Activated CD4-positive, alpha-beta memory T cell treated with anti-CD3 and anti-CD28 coated beads for 36 hours (primary cell): ENCODE measurements around the gene SULT1C3. TPM values are rescaled to one million over a fixed set of nuclear protein-coding genes. Genes with fewer than 3 reads are reported as not detected.

Experiments used
- CTCF ChIA-PET: fragments of 350-600 bp; sonication (Branson Sonifier 250); formaldehyde crosslinking; loops from one replicate; lab custom pipeline; 2021; ENCODE audit warnings: antibody characterized with exemption, inconsistent platforms; lab: Charles Lee
- POLR2A ChIA-PET: fragments of 350-600 bp; sonication (Branson Sonifier 250); formaldehyde crosslinking; loops from one replicate; lab custom pipeline; 2021; ENCODE audit warnings: antibody characterized with exemption; lab: Charles Lee
- DNase-seq: peaks from one replicate; pipeline ENCODE4 v3.0.0-alpha.2; 2020
- H3K27ac Mint-ChIP-seq: one replicate; pipeline ENCODE4 v1.8.0; 2021; ENCODE audit warnings: mixed read lengths
- H3K27me3 Mint-ChIP-seq: one replicate; pipeline ENCODE4 v1.8.0; 2021; ENCODE audit warnings: mixed read lengths
- H3K36me3 Mint-ChIP-seq: one replicate; pipeline ENCODE4 v1.8.0; 2021; ENCODE audit warnings: mixed read lengths
- H3K4me1 Mint-ChIP-seq: one replicate; pipeline ENCODE4 v1.8.0; 2021; ENCODE audit warnings: low read depth, mixed read lengths
- H3K4me3 Mint-ChIP-seq: one replicate; pipeline ENCODE4 v1.8.0; 2021; ENCODE audit warnings: mild to moderate bottlenecking, mixed read lengths
- H3K9me3 Mint-ChIP-seq: one replicate; pipeline ENCODE4 v1.8.0; 2021; ENCODE audit warnings: mixed read lengths
- intact Hi-C: fragments of 100-400 bp; cut with micrococcal nuclease; formaldehyde crosslinking; loops from one replicate; pipeline ENCODE4 v1.15.1; 2023
- total RNA-seq, 2 experiments: library from RNA; stranded (reverse); gene quantifications; one replicate each; pipeline ENCODE4 v1.2.3, GENCODE V29; 2021

Gene SULT1C3
- total RNA-seq, 2 experiments from 2014 or later, result not detected

DNA sequence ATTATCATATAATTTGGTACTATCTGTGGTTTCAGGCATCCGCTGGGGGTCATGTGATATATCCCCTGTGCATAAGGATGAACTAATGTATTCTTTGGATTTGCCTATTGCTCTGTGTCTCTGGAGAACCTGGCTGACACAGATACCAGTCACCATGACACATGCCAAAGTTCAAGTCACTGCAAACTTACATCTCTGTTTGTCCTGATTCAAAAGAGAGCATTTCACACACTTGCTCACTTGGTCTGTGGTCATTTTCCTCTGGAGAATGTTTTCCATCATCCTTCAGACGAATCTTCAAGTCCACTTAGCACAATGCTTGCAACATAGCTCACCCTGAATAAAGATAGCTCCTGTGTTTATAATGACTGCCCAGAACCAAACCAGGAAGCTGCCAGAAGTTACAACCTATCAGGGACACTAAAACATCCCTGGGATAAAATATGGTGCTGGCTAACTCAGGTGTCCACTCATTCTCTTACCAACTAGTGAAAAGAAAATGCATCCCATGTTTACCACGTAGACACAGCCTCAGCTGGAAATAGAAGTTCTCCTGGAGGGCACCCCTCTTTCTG, 18.1 kb downstream of the SULT1C3 start:
- ChIA-PET CTCF (no interaction called here), POLR2A (no interaction called here)
- intact Hi-C loops, result no loop called here
- H3K9me3 Mint-ChIP-seq, result no peaks in the 10 kb centered on the region
- DNase-seq, result no peak
- H3K36me3 Mint-ChIP-seq, result no peaks in the 10 kb centered on the region
- no peak overlapping the region for H3K4me3 Mint-ChIP-seq
- H3K27ac Mint-ChIP-seq, result no peak overlapping the region
- H3K4me1 Mint-ChIP-seq, result no peaks in the 10 kb centered on the region
- peaks cover 2% of the 10 kb centered on the region for H3K27me3 Mint-ChIP-seq

DNA sequence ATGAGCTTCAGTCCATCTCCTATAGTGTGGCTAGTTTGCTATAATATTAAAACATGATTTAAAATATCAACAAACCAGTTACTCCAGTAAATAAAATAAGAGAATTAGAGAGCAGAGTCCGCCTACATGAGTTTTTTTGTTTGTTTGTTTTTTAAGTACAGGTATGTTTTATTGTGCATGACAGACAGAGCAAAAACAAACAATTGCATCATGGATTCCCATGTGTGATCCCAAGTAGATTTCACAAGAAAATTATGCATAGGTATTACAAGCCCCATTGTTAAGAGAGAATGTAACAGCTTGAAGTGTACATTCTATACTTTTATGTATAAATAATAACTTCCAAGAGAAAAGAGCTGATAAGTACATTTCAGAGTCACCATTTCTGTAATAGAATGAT, 21.0 kb downstream of the SULT1C3 start:
- H3K27me3 Mint-ChIP-seq, result peaks cover 3% of the 10 kb centered on the region
- intact Hi-C loops, result no loop called here

DNA sequence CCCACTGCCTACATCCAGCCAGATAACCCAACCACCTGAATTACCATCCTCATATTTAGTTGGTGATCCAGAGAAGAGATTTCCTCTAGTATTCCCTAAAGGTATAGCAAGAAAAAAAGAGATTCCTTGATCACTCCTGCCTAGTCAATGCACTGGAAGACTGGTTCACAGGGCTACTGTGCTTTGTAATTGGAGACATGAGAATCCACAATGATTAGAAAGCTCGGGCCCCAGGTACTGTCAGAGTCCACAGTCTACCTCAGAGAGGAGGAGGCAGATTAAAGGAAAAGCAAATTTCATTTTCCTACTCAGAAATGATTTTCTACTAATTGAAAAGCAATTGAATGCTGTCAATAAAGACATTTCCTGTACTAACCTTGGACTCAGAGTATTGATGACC, 22.3 kb downstream of the SULT1C3 start:
- ChIA-PET CTCF (no interaction called here), POLR2A (no interaction called here)
- Mint-ChIP-seq H3K36me3 (no peaks in the 10 kb centered on the region), H3K4me3 (no peak overlapping the region), H3K27ac (no peak overlapping the region), H3K9me3 (no peaks in the 10 kb centered on the region), H3K4me1 (no peaks in the 10 kb centered on the region), H3K27me3 (peaks cover 3% of the 10 kb centered on the region)
- no peak for DNase-seq
- intact Hi-C loops, result no loop called here

More for the DNA sequence above, 21.0 kb downstream of the SULT1C3 start:
- H3K4me1 Mint-ChIP-seq, result no peaks in the 10 kb centered on the region
- H3K27ac Mint-ChIP-seq, result no peak overlapping the region
- ChIA-PET CTCF (no interaction called here), POLR2A (no interaction called here)
- no peak overlapping the region for H3K4me3 Mint-ChIP-seq
- H3K9me3 Mint-ChIP-seq, result no peaks in the 10 kb centered on the region
- no peaks in the 10 kb centered on the region for H3K36me3 Mint-ChIP-seq
- no peak for DNase-seq

DNA sequence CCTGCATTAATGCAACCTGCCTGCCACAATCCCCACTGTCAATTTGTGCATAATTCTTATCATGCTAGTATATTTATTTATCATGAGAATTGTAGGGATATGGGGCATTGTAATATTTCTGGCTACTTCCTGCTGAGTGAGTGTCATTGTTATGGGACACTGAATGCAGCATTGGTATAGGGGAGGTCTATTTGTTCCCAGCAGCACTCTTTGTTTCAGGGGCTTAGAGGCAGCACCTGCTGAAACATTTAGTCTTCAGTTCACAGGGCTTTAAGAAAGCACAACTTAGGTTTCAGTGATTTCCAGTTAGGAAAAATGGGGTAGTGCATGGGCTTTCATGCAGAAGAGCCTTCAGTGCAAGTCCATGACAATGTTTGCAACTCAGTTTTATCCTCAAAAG, 23.6 kb downstream of the SULT1C3 start:
- CTCF ChIA-PET, result no interaction called here
- H3K4me1 Mint-ChIP-seq, result no peaks in the 10 kb centered on the region
- intact Hi-C loops, result no loop called here
- no peak overlapping the region for H3K4me3 Mint-ChIP-seq
- H3K9me3 Mint-ChIP-seq, result no peaks in the 10 kb centered on the region
- H3K36me3 Mint-ChIP-seq, result no peaks in the 10 kb centered on the region
- no peak overlapping the region for H3K27ac Mint-ChIP-seq
- POLR2A ChIA-PET, result no interaction called here
- H3K27me3 Mint-ChIP-seq, result peaks cover 6% of the 10 kb centered on the region
- DNase-seq, result no peak

DNA sequence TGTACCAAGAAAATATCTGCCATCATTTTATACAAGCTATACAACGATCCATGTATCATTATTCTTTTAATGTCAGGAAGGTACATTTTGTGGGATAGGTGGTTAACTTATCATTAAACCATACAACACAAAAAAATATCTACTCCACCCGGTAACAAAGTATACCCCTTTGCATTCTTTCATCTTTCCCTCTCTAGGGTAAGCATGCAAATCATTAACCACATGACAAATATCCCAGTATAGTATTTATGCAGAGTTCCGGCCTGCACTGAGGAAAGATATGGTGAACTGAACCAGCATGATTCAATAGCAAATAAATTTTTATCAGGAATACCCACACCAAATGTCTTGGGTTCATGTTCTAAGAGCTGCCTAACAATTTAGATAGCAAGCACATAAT, 26.4 kb downstream of the SULT1C3 start:
- no peak for DNase-seq
- ChIA-PET POLR2A (no interaction called here), CTCF (no interaction called here)
- Mint-ChIP-seq H3K4me3 (no peak overlapping the region), H3K36me3 (no peaks in the 10 kb centered on the region), H3K9me3 (no peaks in the 10 kb centered on the region), H3K4me1 (no peaks in the 10 kb centered on the region), H3K27ac (no peak overlapping the region), H3K27me3 (peaks cover 11% of the 10 kb centered on the region)
- intact Hi-C loops, result no loop called here

DNA sequence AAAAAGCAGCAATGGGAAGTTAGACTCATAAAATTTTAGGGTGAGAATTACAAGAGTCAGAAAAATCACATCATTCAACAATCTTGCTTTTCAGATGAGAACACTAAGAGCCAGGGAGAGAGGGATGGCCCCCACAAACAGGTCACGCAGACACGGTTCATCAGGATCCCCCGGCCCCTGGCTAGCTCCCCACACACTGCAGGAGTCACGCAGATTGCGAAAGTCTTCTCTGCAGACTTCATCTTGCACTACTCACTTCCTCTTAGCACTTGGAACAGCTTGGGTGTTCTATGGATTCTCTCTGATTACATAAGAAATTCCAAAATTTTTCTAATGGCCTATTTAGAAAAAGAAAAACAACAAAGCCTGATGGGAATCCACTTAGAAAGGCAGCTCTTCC, 27.3 kb downstream of the SULT1C3 start:
- CTCF ChIA-PET, result no interaction called here

DNA sequence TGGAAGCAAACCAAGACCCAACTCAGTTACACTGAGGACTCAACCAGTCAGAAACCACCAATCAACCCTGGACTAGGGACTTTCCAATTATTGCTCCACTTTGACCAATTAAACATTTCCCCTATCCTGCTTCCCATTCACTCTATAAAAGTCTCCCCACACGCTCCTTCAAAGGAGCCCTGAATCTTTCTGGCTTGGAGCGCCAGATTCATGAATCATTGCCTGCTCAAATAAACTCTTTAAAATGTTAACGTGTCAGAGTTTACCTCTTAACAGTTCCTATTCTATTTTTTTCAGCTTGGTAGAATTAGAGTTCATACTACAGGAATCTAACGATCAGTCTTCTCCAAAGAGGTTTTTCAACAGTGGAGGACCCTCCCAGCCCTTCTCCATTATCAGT, 28.2 kb downstream of the SULT1C3 start:
- Mint-ChIP-seq H3K9me3 (no peaks in the 10 kb centered on the region), H3K27ac (no peak overlapping the region), H3K27me3 (peaks cover 11% of the 10 kb centered on the region), H3K4me3 (no peak overlapping the region), H3K36me3 (no peaks in the 10 kb centered on the region), H3K4me1 (no peaks in the 10 kb centered on the region)
- CTCF ChIA-PET, result no interaction called here
- intact Hi-C loops, result no loop called here
- DNase-seq, result no peak
- POLR2A ChIA-PET, result no interaction called here

More for the DNA sequence above, 27.3 kb downstream of the SULT1C3 start:
- intact Hi-C loops, result no loop called here
- Mint-ChIP-seq H3K9me3 (no peaks in the 10 kb centered on the region), H3K4me3 (no peak overlapping the region), H3K27ac (no peak overlapping the region), H3K36me3 (no peaks in the 10 kb centered on the region), H3K27me3 (peaks cover 11% of the 10 kb centered on the region), H3K4me1 (no peaks in the 10 kb centered on the region)
- no peak for DNase-seq
- POLR2A ChIA-PET, result no interaction called here

DNA sequence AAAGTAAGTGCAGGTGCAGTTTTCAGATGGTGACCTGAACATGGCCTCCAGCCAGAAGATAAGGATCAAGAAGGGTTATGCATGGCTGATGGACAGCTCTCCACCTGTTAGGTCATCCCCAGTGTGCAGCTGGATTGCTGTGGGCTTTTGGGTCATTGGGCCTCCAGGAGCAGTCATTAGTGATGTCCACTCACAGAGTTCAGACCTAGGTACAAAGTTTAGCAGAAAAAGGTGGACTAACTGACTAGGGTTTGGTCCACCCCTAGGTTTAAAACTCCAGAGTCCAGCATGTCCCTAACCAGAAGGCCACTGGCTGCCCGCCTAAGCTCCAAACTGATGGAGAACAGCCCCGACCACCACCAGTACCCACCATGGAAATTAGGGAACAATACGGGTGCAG, 30.6 kb downstream of the SULT1C3 start:
- no peak overlapping the region for H3K27ac Mint-ChIP-seq
- no peaks in the 10 kb centered on the region for H3K4me1 Mint-ChIP-seq
- DNase-seq, result no peak
- H3K36me3 Mint-ChIP-seq, result no peaks in the 10 kb centered on the region
- ChIA-PET POLR2A (no interaction called here), CTCF (no interaction called here)
- H3K9me3 Mint-ChIP-seq, result no peaks in the 10 kb centered on the region
- peaks cover 11% of the 10 kb centered on the region for H3K27me3 Mint-ChIP-seq
- no peak overlapping the region for H3K4me3 Mint-ChIP-seq
- intact Hi-C loops, result no loop called here

DNA sequence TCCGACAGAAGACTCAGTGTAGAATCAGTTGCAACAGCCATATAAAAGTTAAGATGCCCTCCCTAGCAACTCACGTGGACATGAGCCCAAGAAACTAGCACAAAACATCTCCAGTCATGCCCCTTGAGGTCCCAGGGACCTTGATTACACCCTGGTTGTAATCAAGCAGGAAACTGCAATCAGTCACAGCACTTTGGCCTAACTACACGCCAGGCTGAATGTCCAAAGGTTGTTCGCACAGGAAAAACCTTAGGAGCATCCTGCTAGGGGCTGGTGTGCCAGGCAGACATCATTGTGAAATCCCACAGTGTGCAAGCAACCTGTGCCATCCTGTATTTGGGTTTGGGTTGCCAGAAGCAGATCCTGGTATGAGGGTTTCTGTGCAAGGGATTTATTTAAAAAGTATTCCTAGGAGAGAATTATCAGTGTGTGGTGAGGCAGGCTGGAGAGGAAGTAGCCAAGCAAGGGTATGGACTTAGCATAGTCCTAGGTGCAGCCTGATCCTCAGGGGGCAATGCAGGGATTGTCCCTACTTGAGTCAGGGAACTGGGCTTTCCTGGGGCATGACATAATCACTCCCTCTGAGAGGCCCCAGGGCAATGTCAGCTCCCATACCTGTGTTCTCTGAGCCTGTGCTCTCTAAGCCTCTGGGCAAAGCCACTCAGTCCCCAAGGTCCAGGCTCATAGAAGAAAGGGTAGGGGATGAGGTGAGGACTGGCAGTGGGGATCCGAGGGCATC, 31.2 kb downstream of the SULT1C3 start:
- Mint-ChIP-seq H3K9me3 (no peaks in the 10 kb centered on the region), H3K4me3 (no peak overlapping the region), H3K4me1 (no peaks in the 10 kb centered on the region), H3K36me3 (no peaks in the 10 kb centered on the region), H3K27ac (no peak overlapping the region), H3K27me3 (peaks cover 9% of the 10 kb centered on the region)
- CTCF ChIA-PET, result no interaction called here
- POLR2A ChIA-PET, result no interaction called here
- intact Hi-C loops, result no loop called here
- DNase-seq, result no peak

DNA sequence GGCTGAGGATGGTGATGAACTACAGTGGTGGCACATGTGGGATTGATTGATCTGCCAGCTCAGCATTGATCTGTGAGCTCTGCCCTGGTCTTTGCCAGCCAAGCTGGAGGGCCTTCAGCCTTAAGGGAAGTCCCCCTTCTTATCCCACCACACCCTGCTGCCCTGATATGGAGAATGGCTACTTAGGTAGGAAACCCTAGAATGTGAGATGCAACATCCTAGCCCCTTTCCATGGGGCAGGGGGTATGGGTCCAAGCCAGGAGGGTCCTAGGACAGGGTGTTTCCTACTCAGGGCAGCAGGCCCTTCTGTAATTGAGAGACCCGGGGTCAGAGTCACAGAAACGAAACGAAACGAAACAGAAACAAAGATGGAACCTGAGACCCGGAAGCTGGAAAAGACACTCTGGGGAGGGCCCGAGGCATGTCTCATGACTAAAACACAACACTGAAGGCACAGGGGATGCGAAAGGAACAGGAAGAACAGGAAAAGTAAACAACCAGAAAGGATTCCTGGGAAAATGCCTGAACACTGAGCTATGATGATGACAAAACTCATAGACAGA, 32.0 kb downstream of the SULT1C3 start:
- DNase-seq, result no peak
- Mint-ChIP-seq H3K4me1 (no peaks in the 10 kb centered on the region), H3K27ac (no peak overlapping the region), H3K36me3 (no peaks in the 10 kb centered on the region), H3K4me3 (no peak overlapping the region), H3K9me3 (no peaks in the 10 kb centered on the region), H3K27me3 (peaks cover 9% of the 10 kb centered on the region)
- POLR2A ChIA-PET, result no interaction called here
- CTCF ChIA-PET, result interaction anchor here (0.6 kb wide), 1 partner anchor 8 kb away, joined by 3 read pairs; no protein-coding TSS in a partner anchor
- intact Hi-C loops, result no loop called here

DNA sequence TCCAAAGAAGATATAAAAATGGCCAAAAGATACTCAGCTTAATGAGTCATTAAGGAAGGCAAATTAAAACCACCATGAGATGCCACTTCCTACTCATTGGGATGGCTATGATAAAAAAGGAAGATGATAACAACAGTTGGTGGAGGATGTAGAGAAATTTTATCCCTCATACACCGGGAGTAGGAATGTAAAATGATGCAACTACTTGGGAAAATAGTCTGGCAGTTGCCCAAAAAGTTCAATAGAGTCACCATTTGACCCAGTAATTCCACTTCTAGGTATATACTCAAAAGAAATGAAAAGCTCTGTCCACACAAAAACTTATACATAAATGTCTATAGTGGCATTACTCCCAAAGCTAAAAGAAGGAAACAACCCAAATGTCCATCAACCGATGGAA, 38.9 kb downstream of the SULT1C3 start:
- H3K4me3 Mint-ChIP-seq, result no peak overlapping the region
- no peaks in the 10 kb centered on the region for H3K27me3 Mint-ChIP-seq
- H3K36me3 Mint-ChIP-seq, result no peaks in the 10 kb centered on the region
- ChIA-PET CTCF (no interaction called here), POLR2A (no interaction called here)
- H3K27ac Mint-ChIP-seq, result no peak overlapping the region
- no peak for DNase-seq
- H3K4me1 Mint-ChIP-seq, result no peaks in the 10 kb centered on the region
- intact Hi-C loops, result no loop called here
- peaks cover 5% of the 10 kb centered on the region for H3K9me3 Mint-ChIP-seq

DNA sequence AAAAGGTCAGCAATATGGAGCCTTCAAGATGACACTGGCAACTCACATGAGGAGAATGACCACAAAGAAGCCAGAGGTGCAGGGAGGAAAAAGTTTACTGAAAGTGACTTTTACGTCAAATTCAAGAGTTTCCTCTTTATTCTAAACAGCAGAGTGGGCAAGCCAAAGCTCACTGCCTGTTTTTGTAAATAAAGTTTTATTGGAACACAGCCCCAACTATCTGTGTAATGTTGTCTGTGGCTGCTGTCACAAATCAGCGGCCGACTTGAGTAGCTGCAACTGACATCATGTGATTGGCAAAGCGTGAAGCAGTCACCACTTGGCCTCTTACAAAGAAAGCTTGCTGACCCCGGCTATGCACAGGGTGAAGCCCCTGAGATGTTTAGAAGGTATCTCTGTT, 39.7 kb downstream of the SULT1C3 start:
- Mint-ChIP-seq H3K27ac (no peak overlapping the region), H3K36me3 (no peaks in the 10 kb centered on the region), H3K9me3 (peaks cover 7% of the 10 kb centered on the region), H3K4me3 (no peak overlapping the region), H3K27me3 (no peaks in the 10 kb centered on the region), H3K4me1 (no peaks in the 10 kb centered on the region)
- no peak for DNase-seq
- POLR2A ChIA-PET, result no interaction called here
- CTCF ChIA-PET, result interaction anchor here (1.2 kb wide), 1 partner anchor 8 kb away, joined by 3 read pairs; no protein-coding TSS in a partner anchor
- intact Hi-C loops, result no loop called here

DNA sequence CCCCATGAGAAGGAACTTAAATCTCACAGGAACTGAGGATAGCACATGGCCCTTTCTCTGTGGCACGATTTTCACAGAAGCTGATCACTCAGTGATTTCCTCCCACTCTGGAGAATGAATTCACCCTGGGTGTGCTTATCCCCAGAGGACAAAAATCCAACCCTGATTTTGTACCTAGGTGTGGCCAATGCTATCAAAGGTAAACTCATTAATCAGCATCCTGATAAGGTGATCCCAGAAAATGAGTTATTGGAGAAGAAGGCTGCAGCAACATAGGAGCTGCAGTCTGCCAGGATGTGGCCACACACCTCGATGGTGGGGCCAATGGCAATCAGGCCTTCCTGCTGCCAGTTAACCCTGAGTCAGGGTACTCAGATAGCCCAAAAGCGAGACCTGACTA, 40.7 kb downstream of the SULT1C3 start:
- Mint-ChIP-seq H3K27ac (no peak overlapping the region), H3K27me3 (peaks cover 4% of the 10 kb centered on the region), H3K4me3 (no peak overlapping the region), H3K36me3 (no peaks in the 10 kb centered on the region), H3K9me3 (peaks cover 7% of the 10 kb centered on the region), H3K4me1 (no peaks in the 10 kb centered on the region)
- no peak for DNase-seq
- intact Hi-C loops, result no loop called here
- ChIA-PET POLR2A (no interaction called here), CTCF (no interaction called here)
